Activated CD4-positive, alpha-beta memory T cell treated with anti-CD3 and anti-CD28 coated beads for 36 hours (primary cell): ENCODE data around the gene EFNA5. TPM values are rescaled to one million over a fixed set of nuclear protein-coding genes. Genes with fewer than 3 reads are reported as not detected.

Experiments
- CTCF ChIA-PET: fragments of 350-600 bp; sonication (Branson Sonifier 250); formaldehyde crosslinking; loops from one replicate; lab custom pipeline; 2021; ENCODE audit warnings: antibody characterized with exemption, inconsistent platforms; lab: Charles Lee
- POLR2A ChIA-PET: fragments of 350-600 bp; sonication (Branson Sonifier 250); formaldehyde crosslinking; loops from one replicate; lab custom pipeline; 2021; ENCODE audit warnings: antibody characterized with exemption; lab: Charles Lee
- DNase-seq: peaks from one replicate; pipeline ENCODE4 v3.0.0-alpha.2; 2020
- H3K27ac Mint-ChIP-seq: one replicate; pipeline ENCODE4 v1.8.0; 2021; ENCODE audit warnings: mixed read lengths
- H3K27me3 Mint-ChIP-seq: one replicate; pipeline ENCODE4 v1.8.0; 2021; ENCODE audit warnings: mixed read lengths
- H3K36me3 Mint-ChIP-seq: one replicate; pipeline ENCODE4 v1.8.0; 2021; ENCODE audit warnings: mixed read lengths
- H3K4me1 Mint-ChIP-seq: one replicate; pipeline ENCODE4 v1.8.0; 2021; ENCODE audit warnings: low read depth, mixed read lengths
- H3K4me3 Mint-ChIP-seq: one replicate; pipeline ENCODE4 v1.8.0; 2021; ENCODE audit warnings: mild to moderate bottlenecking, mixed read lengths
- H3K9me3 Mint-ChIP-seq: one replicate; pipeline ENCODE4 v1.8.0; 2021; ENCODE audit warnings: mixed read lengths
- intact Hi-C: fragments of 100-400 bp; cut with micrococcal nuclease; formaldehyde crosslinking; loops from one replicate; pipeline ENCODE4 v1.15.1; 2023
- total RNA-seq, 2 experiments: library from RNA; stranded (reverse); gene quantifications; one replicate each; pipeline ENCODE4 v1.2.3, GENCODE V29; 2021

Gene EFNA5
- total RNA-seq, 2 experiments from 2014 or later = not detected

GRCh38 chr5:107331312-107331711, 339.4 kb downstream of the EFNA5 start:
- DNase-seq = no peak
- H3K4me1 Mint-ChIP-seq = no peaks in the 10 kb centered on the region
- no peaks in the 10 kb centered on the region for H3K9me3 Mint-ChIP-seq
- intact Hi-C loops = no loop called here
- H3K27ac Mint-ChIP-seq = no peak overlapping the region
- no peaks in the 10 kb centered on the region for H3K36me3 Mint-ChIP-seq
- ChIA-PET CTCF (interaction anchor here (0.6 kb wide), 1 partner anchor 12 kb away, joined by 3 read pairs; no protein-coding TSS in a partner anchor), POLR2A (no interaction called here)
- H3K27me3 Mint-ChIP-seq = peaks cover 2% of the 10 kb centered on the region
- no peak overlapping the region for H3K4me3 Mint-ChIP-seq

GRCh38 chr5:107330903-107331302, 339.8 kb downstream of the EFNA5 start:
- CTCF ChIA-PET = no interaction called here
- Mint-ChIP-seq H3K9me3 (no peaks in the 10 kb centered on the region), H3K4me1 (no peaks in the 10 kb centered on the region), H3K36me3 (no peaks in the 10 kb centered on the region), H3K27me3 (peaks cover 2% of the 10 kb centered on the region), H3K27ac (no peak overlapping the region), H3K4me3 (no peak overlapping the region)
- POLR2A ChIA-PET = no interaction called here
- intact Hi-C loops = no loop called here
- DNase-seq = no peak

GRCh38 chr5:107329850-107330249, 340.9 kb downstream of the EFNA5 start:
- H3K4me1 Mint-ChIP-seq = no peaks in the 10 kb centered on the region
- POLR2A ChIA-PET = no interaction called here
- peaks cover 2% of the 10 kb centered on the region for H3K27me3 Mint-ChIP-seq
- no peaks in the 10 kb centered on the region for H3K36me3 Mint-ChIP-seq
- DNase-seq = no peak
- H3K27ac Mint-ChIP-seq = no peak overlapping the region
- intact Hi-C loops = no loop called here
- CTCF ChIA-PET = no interaction called here
- H3K4me3 Mint-ChIP-seq = no peak overlapping the region
- H3K9me3 Mint-ChIP-seq = no peaks in the 10 kb centered on the region
